DOHH2 (cell line): ENCODE data around the gene ASB13.

Source experiments
- H3F3A ChIP-seq: fragments of 200-600 bp; sonication (generic), shearing (Covaris generic); 2 replicates; pipeline ENCODE4 v1.6.0; 2016; ENCODE audit warnings: antibody characterized with exemption, mild to moderate bottlenecking; ENCODE audit not compliant: control insufficient read depth, insufficient read depth
- H3K27ac ChIP-seq: fragments of 200-600 bp; sonication (generic); 2 replicates; pipeline ENCODE4 v1.5.1; 2014; ENCODE audit warnings: low read depth, mild to moderate bottlenecking, low read length, moderate library complexity
- H3K27me3 ChIP-seq: fragments of 200-600 bp; sonication (generic); 2 replicates; pipeline ENCODE4 v1.6.1; 2014; ENCODE audit warnings: mild to moderate bottlenecking, low read length, mixed read lengths; ENCODE audit not compliant: control insufficient read depth
- H3K36me3 ChIP-seq: fragments of 200-600 bp; sonication (generic); 2 replicates; pipeline ENCODE4 v1.6.1; 2014; ENCODE audit warnings: mild to moderate bottlenecking, low read length, moderate library complexity, mixed read lengths; ENCODE audit not compliant: control insufficient read depth
- H3K4me1 ChIP-seq: fragments of 200-600 bp; sonication (generic); 2 replicates; pipeline ENCODE4 v1.6.1; 2014; ENCODE audit warnings: mild to moderate bottlenecking, low read length, mixed read lengths; ENCODE audit not compliant: control insufficient read depth
- H3K4me2 ChIP-seq: fragments of 200-600 bp; sonication (generic); 2 replicates; pipeline ENCODE4 v1.6.0; 2014; ENCODE audit warnings: mild to moderate bottlenecking, low read length, moderate library complexity
- H3K4me3 ChIP-seq: fragments of 200-600 bp; sonication (generic); 2 replicates; pipeline ENCODE4 v1.5.1; 2014; ENCODE audit warnings: mild to moderate bottlenecking, low read length, mixed read lengths
- H3K79me2 ChIP-seq: fragments of 200-600 bp; sonication (generic); 2 replicates; pipeline ENCODE4 v1.6.1; 2014; ENCODE audit warnings: mild to moderate bottlenecking, low read length, mixed read lengths; ENCODE audit not compliant: control insufficient read depth
- H3K9me2 ChIP-seq: fragments of 200-600 bp; sonication (generic); replicated peaks from 2 replicates; pipeline ENCODE4 v1.6.1; 2014; ENCODE audit warnings: mild to moderate bottlenecking, low read length, mixed read lengths; ENCODE audit not compliant: control insufficient read depth
- H3K9me3 ChIP-seq: fragments of 200-600 bp; sonication (generic); 2 replicates; pipeline ENCODE4 v1.6.1; 2014; ENCODE audit warnings: antibody characterized with exemption, low read length, mixed read lengths; ENCODE audit not compliant: control insufficient read depth, insufficient read depth
- H4K20me1 ChIP-seq: fragments of 200-600 bp; sonication (generic); 2 replicates; pipeline ENCODE4 v1.6.0; 2014; ENCODE audit warnings: low read depth, mild to moderate bottlenecking, antibody characterized with exemption, low read length, moderate library complexity; ENCODE audit not compliant: control insufficient read depth, insufficient read depth
- CTCF ChIP-seq: fragments of 200-600 bp; sonication (generic); IDR thresholded peaks from one replicate; pipeline ENCODE4 v1.5.1; 2014; ENCODE audit warnings: antibody characterized with exemption, mild to moderate bottlenecking, low read depth, low read length; ENCODE audit not compliant: poor library complexity, severe bottlenecking
- EZH2phosphoT487 ChIP-seq: fragments of 200-600 bp; sonication (generic); IDR thresholded peaks from 2 replicates; pipeline ENCODE4 v1.6.1; 2017; ENCODE audit warnings: borderline replicate concordance, mild to moderate bottlenecking, antibody characterized with exemption, low read length, moderate library complexity, mixed read lengths

ASB13 gene

DNA sequence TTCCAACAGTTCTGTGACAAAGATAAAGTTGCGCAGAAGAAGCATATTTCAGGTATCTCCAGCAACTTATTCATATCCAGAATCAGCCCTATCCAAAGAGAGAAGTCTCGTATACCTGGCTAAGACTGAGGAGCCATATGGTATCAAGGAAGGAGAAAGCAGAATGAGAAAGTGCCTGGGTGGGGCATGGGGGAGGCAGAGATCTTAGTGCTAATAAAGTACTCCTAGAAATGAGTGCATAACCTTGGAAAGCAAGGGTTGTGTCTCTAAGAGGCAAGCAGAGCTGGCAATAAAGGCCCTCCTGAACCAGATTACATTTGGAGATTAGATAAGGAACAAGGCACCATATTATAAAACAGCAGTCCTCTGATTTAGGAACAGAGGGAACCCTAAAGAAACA, 30.9 kb upstream of the ASB13 start:
- peaks cover 100% of the 10 kb centered on the region for H3K79me2 ChIP-seq
- peak overlapping the region; percentile 78 for H3K4me3 ChIP-seq
- H3K4me2 ChIP-seq = peak overlapping the region; percentile 97
- H3K27ac ChIP-seq = peak overlapping the region; percentile 99
- H3F3A ChIP-seq = peaks cover 47% of the 10 kb centered on the region
- peaks cover 94% of the 10 kb centered on the region for H3K4me1 ChIP-seq
- H4K20me1 ChIP-seq = peaks cover 29% of the 10 kb centered on the region; the same call in 1 of the 2 replicates
- peaks cover 93% of the 10 kb centered on the region for H3K36me3 ChIP-seq
- TF ChIP-seq CTCF (no peak), EZH2phosphoT487 (no peak)
- H3K9me2 ChIP-seq = no peaks in the 10 kb centered on the region
- no peaks in the 10 kb centered on the region for H3K9me3 ChIP-seq
- no peaks in the 10 kb centered on the region for H3K27me3 ChIP-seq

- H3K9me3 ChIP-seq = no peaks in the 10 kb centered on the region
Measured at GRCh38 chr10:5694573-5694972, 28.2 kb upstream of the ASB13 start.

DNA sequence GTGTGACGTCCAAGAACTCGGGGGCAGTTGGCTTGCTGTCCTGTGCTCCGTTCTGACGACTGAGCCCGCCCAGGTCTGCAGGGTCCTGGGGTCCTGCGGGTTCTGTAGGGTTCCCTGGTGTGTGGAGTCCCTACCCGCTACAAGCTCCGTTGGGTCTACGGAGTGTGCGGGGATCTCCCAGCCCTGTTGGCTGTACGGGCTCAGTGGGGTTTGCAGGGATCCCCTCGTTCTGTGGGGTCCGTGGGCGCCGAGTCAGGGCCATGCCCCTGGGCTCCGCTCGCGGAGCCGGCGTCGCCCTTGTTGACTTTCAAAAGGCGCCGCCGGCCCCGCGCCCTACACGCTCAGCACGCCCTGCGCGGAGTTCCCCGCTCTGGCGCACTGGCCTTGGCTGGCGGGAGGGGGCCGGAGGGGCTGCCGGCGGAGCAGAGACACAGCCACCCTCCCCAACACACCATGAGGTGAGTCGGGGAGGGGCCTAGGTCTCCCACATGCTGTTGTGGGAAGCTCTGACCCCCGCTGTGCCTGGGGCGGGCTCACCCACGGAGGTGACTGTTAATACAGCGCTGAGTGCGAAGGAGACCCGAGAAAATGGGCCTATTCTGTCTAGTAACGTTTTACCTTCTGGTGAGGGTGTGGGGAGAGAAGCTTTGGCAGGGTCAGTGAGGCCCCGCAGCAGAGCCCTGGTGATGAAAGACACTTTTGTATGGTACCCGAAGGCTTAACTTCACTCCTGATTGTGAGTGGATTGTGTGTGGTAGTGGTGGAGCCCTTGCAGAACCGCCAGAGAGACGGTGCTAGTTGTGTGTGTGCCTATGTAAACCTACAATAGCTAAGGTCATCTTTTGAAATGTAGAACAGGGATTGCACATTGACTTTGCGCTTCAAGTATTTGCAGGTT, 26.3 kb upstream of the ASB13 start:
- Histone ChIP-seq H3K4me2 (peak overlapping the region; percentile 97), H3K4me1 (peaks cover 63% of the 10 kb centered on the region), H3K9me3 (no peaks in the 10 kb centered on the region), H3F3A (peaks cover 62% of the 10 kb centered on the region), H4K20me1 (0 out of 2 replicates have a peak, but pooled peaks cover 8% of the 10 kb centered on the region), H3K27ac (peak overlapping the region; percentile 99), H3K27me3 (no peaks in the 10 kb centered on the region), H3K9me2 (no peaks in the 10 kb centered on the region), H3K79me2 (peaks cover 100% of the 10 kb centered on the region), H3K36me3 (peaks cover 92% of the 10 kb centered on the region), H3K4me3 (peak overlapping the region; percentile 78)
- no peak for TF ChIP-seq CTCF
- no peak for TF ChIP-seq EZH2phosphoT487

More at GRCh38 chr10:5694573-5694972, 28.2 kb upstream of the ASB13 start:
- peaks cover 64% of the 10 kb centered on the region for H3F3A ChIP-seq
- peak overlapping the region; percentile 97 for H3K4me2 ChIP-seq
- peak overlapping the region; percentile 99 for H3K27ac ChIP-seq
- H3K27me3 ChIP-seq = no peaks in the 10 kb centered on the region
- H3K4me1 ChIP-seq = peaks cover 70% of the 10 kb centered on the region
- H3K79me2 ChIP-seq = peaks cover 100% of the 10 kb centered on the region
- TF ChIP-seq CTCF = no peak
- TF ChIP-seq EZH2phosphoT487 = no peak
- H3K4me3 ChIP-seq = peak overlapping the region; percentile 78
- peaks cover 93% of the 10 kb centered on the region for H3K36me3 ChIP-seq
- no peaks in the 10 kb centered on the region for H3K9me2 ChIP-seq
- 0 out of 2 replicates have a peak, but pooled peaks cover 15% of the 10 kb centered on the region for H4K20me1 ChIP-seq
